Measurements from ENCODE around the gene PHF13. TPM values are rescaled to one million over a fixed set of nuclear protein-coding genes. Genes with fewer than 3 reads are reported as not detected.

Gene PHF13
- total and polyA plus RNA-seq, 2 of the 4 experiments (the other 2 are of a cell fraction), result 7.3 to 9.8 TPM

DNA sequence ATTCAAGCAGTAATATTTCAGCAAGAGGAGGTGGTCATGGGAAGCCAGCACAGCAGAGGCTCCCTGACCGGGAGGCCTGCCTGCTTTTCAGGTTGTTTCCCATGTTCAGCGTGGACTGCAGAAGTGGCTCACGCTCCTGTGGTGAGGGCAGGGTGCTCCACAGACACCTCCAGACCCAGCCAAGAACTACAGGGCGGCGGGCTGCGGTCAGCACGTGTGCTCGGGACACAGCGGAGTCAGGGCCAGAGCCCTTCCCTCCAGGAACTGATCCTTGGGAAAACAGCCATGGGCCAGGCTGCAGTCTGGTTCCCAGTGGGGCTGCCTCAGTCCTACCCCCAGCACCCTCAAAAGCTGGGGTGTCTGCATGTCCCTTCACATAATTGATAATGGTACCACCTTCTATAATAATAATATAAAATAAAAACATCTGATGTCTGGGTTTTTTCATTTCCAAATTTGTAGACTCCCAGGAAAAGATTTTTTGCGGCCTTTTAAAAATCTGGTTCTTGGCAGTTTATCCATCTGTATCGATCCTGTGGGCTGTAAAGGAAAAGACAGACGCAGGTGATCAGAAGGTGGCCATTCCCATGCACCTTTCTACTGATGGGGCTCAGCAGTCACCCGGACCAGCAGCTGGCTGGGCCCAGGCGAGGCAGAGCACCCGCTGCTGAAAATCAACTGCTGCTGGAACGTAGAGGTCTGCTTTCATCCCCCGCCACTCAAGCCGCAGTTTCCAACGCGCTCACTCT lies 21.8 kb downstream of the PHF13 start (continued):
- no peak for TF ChIP-seq CTCF (conservative IDR thresholded peaks at IDR 0.05; ENCODE audit: low read depth, low read length)
